ENCODE results near the gene KNDC1.

The KNDC1 gene

DNA sequence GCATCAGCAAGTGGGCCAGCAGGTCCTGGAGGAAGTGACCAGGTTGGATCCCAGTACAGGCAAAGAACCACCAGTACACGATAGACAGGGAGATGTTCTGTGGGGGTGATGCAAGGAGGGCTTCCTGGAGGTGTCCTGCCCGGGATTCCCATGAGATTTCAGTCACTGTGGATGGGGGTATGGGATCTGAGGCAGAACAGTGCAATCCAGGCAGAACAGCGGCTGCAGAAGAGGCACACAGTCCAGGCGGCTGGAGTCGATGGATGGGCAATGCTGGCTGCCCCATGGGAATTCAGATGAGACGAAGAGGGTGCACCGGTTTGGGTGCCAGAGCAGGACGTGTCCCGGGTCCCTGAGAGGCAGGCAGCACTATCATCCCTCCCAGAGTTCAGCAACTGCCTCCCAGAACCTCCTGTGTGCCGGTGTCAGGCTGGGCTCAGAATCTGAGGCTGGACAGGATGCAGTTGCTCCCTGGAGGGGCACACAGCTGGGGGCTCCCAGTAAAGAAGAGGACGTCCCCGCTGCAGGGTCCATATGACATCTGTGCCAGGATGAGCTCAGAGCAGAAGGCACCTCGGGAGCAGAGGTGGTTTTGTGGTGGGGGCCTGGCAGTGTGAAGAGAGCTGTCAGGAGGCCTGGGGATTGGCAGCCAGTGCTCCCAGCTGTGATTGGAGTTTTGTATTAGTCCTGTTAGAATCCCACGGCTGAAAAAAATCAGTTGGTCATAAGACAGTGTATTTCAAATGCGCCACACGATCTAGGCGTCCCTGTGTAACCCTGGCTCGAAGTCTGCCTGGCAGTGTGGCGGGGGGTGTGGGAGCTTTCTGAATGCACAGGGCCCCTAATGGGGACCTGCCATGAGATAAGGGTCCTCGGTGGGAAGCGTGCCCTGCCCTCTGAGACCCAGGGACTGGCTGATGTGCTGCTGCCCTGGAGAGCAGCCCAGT, 3.2 kb downstream of the KNDC1 start:
- no peak overlapping the region for H3K27ac ChIP-seq (ENCODE audit: low read length, poor library complexity, severe bottlenecking)
- no peak overlapping the region for H4K8ac ChIP-seq (ENCODE audit: low read length)
- no peak overlapping the region for H3K4me2 ChIP-seq (ENCODE audit: low read length, poor library complexity, severe bottlenecking)
- no peaks in the 10 kb centered on the region for H3K9me3 ChIP-seq (ENCODE audit: control insufficient read depth, low read length)
- H3K18ac ChIP-seq (ENCODE audit: low read depth in 1 of 2, low read length in 2 of 2): no peak overlapping the region
- no peak overlapping the region for H3K23ac ChIP-seq (ENCODE audit: low read length in 2 of 2)
- WGBS: 83% methylated on average over 21 of the region's 21 CpGs
- no peak for DNase-seq
- H3K14ac ChIP-seq (ENCODE audit: low read length in 2 of 2): no peak overlapping the region
- H2AFZ ChIP-seq (ENCODE audit: low read depth, low read length): no peak overlapping the region
- no peak overlapping the region for H2BK120ac ChIP-seq (ENCODE audit: low read depth, low read length)
- peaks cover 23% of the 10 kb centered on the region for H3K4me1 ChIP-seq (ENCODE audit: control insufficient read depth, insufficient read depth, low read depth, low read length)
- no peak overlapping the region for H2AK5ac ChIP-seq (ENCODE audit: low read length, severe bottlenecking)
- no peak overlapping the region for H2BK12ac ChIP-seq (ENCODE audit: low read length in 2 of 2)
- no peaks in the 10 kb centered on the region for H3K79me1 ChIP-seq (replicated peaks; ENCODE audit: low read length, poor library complexity, severe bottlenecking)
- H3K9ac ChIP-seq (ENCODE audit: low read length): no peak overlapping the region
- no peak overlapping the region for H3K4ac ChIP-seq (ENCODE audit: low read depth in 1 of 2, low read length in 2 of 2)
- H4K91ac ChIP-seq (ENCODE audit: low read length): no peak overlapping the region
- H3K27me3 ChIP-seq (ENCODE audit: control insufficient read depth in 1 of 2, insufficient read depth in 1 of 2, low read length in 2 of 2): peaks cover 44 to 74% of the 10 kb centered on the region in 2 experiments
- H3K4me3 ChIP-seq (ENCODE audit: insufficient read depth in 1 of 2, low read depth in 1 of 2, low read length in 2 of 2): no peak overlapping the region
- H3K36me3 ChIP-seq (ENCODE audit: control insufficient read depth in 1 of 2, insufficient read depth in 2 of 2, low read depth in 1 of 2, low read length in 2 of 2): no peaks in the 10 kb centered on the region
- no peak overlapping the region for H2BK5ac ChIP-seq (ENCODE audit: low read depth, low read length, poor library complexity, severe bottlenecking)
- no peak overlapping the region for H2BK15ac ChIP-seq (ENCODE audit: low read depth, poor library complexity, severe bottlenecking)

DNA sequence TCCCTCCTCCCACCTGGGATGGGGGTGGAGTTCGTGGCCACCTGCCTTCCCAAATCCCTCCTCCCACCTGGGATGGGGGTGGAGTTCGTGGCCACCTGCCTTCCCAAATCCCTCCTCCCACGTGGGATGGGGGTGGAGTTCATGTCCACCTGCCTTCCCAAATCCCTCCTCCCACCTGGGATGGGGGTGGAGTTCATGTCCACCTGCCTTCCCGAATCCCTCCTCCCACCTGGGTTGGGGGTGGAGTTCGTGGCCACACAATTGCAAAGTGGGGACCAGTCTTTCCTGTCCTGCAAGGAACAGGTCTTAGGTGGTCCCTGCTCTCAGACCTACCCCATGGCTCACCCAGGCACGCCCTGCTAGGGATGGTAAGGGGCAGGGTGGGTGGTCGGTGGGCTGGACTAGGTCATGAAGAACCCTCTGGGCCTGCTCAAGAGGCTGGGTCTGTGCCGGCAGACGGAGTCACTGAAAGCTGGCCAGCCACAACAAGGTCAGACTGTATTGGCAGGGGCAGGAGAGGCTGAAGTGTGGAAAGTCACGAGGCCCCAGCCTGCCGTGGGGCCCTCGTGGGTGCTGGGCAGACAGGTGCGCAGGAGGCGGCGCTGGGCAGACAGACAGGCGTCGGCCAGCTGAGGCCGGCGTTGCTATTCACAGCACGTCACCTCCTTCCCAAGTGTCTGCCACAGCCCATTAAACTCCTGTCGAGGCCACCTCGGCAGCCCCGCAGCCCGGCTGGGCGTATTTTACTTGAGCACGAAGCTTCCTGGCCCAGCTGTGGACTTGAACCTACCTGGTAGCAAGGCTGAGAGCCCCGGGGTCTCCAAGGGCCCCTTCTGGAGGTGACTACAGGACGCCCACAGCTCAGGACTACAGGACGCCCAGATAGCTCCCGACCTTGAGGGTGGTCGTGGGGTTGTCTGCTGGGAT, 4.1 kb downstream of the KNDC1 start:
- H3K23ac ChIP-seq (ENCODE audit: low read length in 2 of 2): no peak overlapping the region
- no peak overlapping the region for H2BK12ac ChIP-seq (ENCODE audit: low read length in 2 of 2)
- no peak overlapping the region for H3K9ac ChIP-seq (ENCODE audit: low read length)
- H2BK120ac ChIP-seq (ENCODE audit: low read depth, low read length): no peak overlapping the region
- H3K9me3 ChIP-seq (ENCODE audit: control insufficient read depth, low read length): no peaks in the 10 kb centered on the region
- no peak overlapping the region for H3K4ac ChIP-seq (ENCODE audit: low read depth in 1 of 2, low read length in 2 of 2)
- H2AFZ ChIP-seq (ENCODE audit: low read depth, low read length): no peak overlapping the region
- H3K79me1 ChIP-seq (replicated peaks; ENCODE audit: low read length, poor library complexity, severe bottlenecking): no peaks in the 10 kb centered on the region
- no peak for DNase-seq
- H2BK15ac ChIP-seq (ENCODE audit: low read depth, poor library complexity, severe bottlenecking): no peak overlapping the region
- no peak overlapping the region for H3K4me3 ChIP-seq (ENCODE audit: insufficient read depth in 1 of 2, low read depth in 1 of 2, low read length in 2 of 2)
- H3K4me2 ChIP-seq (ENCODE audit: low read length, poor library complexity, severe bottlenecking): no peak overlapping the region
- H3K4me1 ChIP-seq (ENCODE audit: control insufficient read depth, insufficient read depth, low read depth, low read length): peaks cover 18% of the 10 kb centered on the region
- WGBS: 84% methylated on average over 26 of the region's 31 CpGs
- H4K91ac ChIP-seq (ENCODE audit: low read length): no peak overlapping the region
- H3K18ac ChIP-seq (ENCODE audit: low read depth in 1 of 2, low read length in 2 of 2): no peak overlapping the region
- H3K36me3 ChIP-seq (ENCODE audit: control insufficient read depth in 1 of 2, insufficient read depth in 2 of 2, low read depth in 1 of 2, low read length in 2 of 2): no peaks in the 10 kb centered on the region
- H3K27me3 ChIP-seq (ENCODE audit: control insufficient read depth in 1 of 2, insufficient read depth in 1 of 2, low read length in 2 of 2): peaks cover 37 to 65% of the 10 kb centered on the region in 2 experiments
- no peak overlapping the region for H4K8ac ChIP-seq (ENCODE audit: low read length)
- no peak overlapping the region for H2BK5ac ChIP-seq (ENCODE audit: low read depth, low read length, poor library complexity, severe bottlenecking)
- no peak overlapping the region for H2AK5ac ChIP-seq (ENCODE audit: low read length, severe bottlenecking)
- H3K14ac ChIP-seq (ENCODE audit: low read length in 2 of 2): no peak overlapping the region
- H3K27ac ChIP-seq (ENCODE audit: low read length, poor library complexity, severe bottlenecking): no peak overlapping the region

DNA sequence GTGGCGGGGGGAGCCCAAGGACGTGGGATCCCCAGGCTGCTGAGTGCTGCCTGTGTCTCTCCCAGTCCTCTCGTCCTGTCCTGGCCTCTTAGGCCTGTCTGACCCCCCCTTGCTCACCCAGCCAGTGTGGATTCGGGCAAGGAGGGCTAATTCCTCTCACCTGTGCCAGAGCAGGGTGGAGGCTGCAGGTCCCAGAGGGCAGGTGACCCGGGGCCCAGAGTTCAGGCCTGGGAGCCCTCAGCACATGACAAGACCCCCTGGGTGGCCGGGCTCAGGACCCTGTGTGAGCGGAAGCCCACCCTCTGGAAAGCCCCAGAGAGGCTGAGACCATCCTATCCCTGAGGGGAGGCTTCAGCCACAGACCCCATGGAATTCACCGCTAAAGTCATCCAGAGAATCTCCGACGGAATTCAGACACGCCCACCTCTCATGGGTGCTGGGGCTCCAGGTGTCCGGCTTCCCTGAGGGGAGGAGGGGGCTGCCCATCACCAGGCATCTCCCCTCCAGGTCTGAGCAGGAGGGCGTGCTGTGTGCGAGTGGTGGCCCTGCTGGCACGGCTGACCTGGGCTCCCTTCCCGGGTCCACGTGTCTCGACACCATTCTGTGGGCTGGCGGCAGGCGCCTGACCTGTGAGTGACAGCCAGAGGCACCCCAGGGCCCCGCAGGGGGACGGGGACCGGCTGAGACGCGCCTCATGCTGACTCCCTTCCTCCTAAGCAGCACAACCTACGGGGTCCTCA, 5.0 kb downstream of the KNDC1 start:
- H3K4ac ChIP-seq (ENCODE audit: low read depth in 1 of 2, low read length in 2 of 2): no peak overlapping the region
- no peak overlapping the region for H2BK120ac ChIP-seq (ENCODE audit: low read depth, low read length)

More for the DNA sequence above, 5.0 kb downstream of the KNDC1 start:
- Histone ChIP-seq H3K23ac (ENCODE audit: low read length in 2 of 2) (no peak overlapping the region), H3K79me1 (replicated peaks; ENCODE audit: low read length, poor library complexity, severe bottlenecking) (no peaks in the 10 kb centered on the region), H3K27me3 (ENCODE audit: control insufficient read depth in 1 of 2, insufficient read depth in 1 of 2, low read length in 2 of 2) (peaks cover 32 to 63% of the 10 kb centered on the region in 2 experiments), H2BK15ac (ENCODE audit: low read depth, poor library complexity, severe bottlenecking) (no peak overlapping the region), H3K14ac (ENCODE audit: low read length in 2 of 2) (no peak overlapping the region), H2AK5ac (ENCODE audit: low read length, severe bottlenecking) (no peak overlapping the region), H3K18ac (ENCODE audit: low read depth in 1 of 2, low read length in 2 of 2) (no peak overlapping the region), H3K4me2 (ENCODE audit: low read length, poor library complexity, severe bottlenecking) (no peak overlapping the region), H3K36me3 (ENCODE audit: control insufficient read depth in 1 of 2, insufficient read depth in 2 of 2, low read depth in 1 of 2, low read length in 2 of 2) (no peaks in the 10 kb centered on the region), H4K8ac (ENCODE audit: low read length) (no peak overlapping the region), H4K91ac (ENCODE audit: low read length) (no peak overlapping the region), H2BK5ac (ENCODE audit: low read depth, low read length, poor library complexity, severe bottlenecking) (no peak overlapping the region), H3K9ac (ENCODE audit: low read length) (no peak overlapping the region), H2AFZ (ENCODE audit: low read depth, low read length) (no peak overlapping the region), H3K4me1 (ENCODE audit: control insufficient read depth, insufficient read depth, low read depth, low read length) (peaks cover 10% of the 10 kb centered on the region), H3K4me3 (ENCODE audit: insufficient read depth in 1 of 2, low read depth in 1 of 2, low read length in 2 of 2) (no peak overlapping the region), H3K9me3 (ENCODE audit: control insufficient read depth, low read length) (no peaks in the 10 kb centered on the region), H2BK12ac (ENCODE audit: low read length in 2 of 2) (no peak overlapping the region), H3K27ac (ENCODE audit: low read length, poor library complexity, severe bottlenecking) (no peak overlapping the region)
- WGBS: 81% methylated on average over 26 of the region's 26 CpGs
- DNase-seq: no peak
